ENCODE results near the gene ATP6V0C. TPM values are rescaled to one million over a fixed set of nuclear protein-coding genes. Genes with fewer than 3 reads are reported as not detected.

ATP6V0C gene
- total and polyA plus RNA-seq, 2 donors from 2014 or later, result 303 to 520 TPM

GRCh38 chr16:2498531-2499253, 15.1 kb upstream of the ATP6V0C start:
- TF ChIP-seq CTCF (IDR thresholded peaks at IDR 0.05; ENCODE audit: borderline replicate concordance, extremely low read depth, insufficient read depth), result no peak
- Histone ChIP-seq H3K9me3 (ENCODE audit: control insufficient read depth in 2 of 3, insufficient read depth in 1 of 3, low read length in 3 of 3) (no peaks in the 10 kb centered on the region), H3K4me1 (ENCODE audit: control insufficient read depth in 2 of 3, insufficient read depth in 2 of 3, low read depth in 1 of 3, low read length in 3 of 3) (peaks cover 0 to 55% (median 9%) of the 10 kb centered on the region in 3 donors), H3K9ac (ENCODE audit: low read length in 3 of 3) (no peak overlapping the region), H3K4me3 (ENCODE audit: low read length in 3 of 3) (no peak overlapping the region), H3K36me3 (ENCODE audit: control insufficient read depth in 2 of 3, insufficient read depth in 3 of 3, low read length in 3 of 3) (no peaks in the 10 kb centered on the region), H3K27ac (ENCODE audit: low read depth in 2 of 2, low read length in 2 of 2) (peak overlapping the region in 1 of 2 donors; percentile 24), H3K27me3 (ENCODE audit: control insufficient read depth, insufficient read depth, low read length) (no peaks in the 10 kb centered on the region)
- DNase-seq, result peak in 2 of 5 donors; percentile 35 to 73
- FAIRE-seq, result no peak
- intact Hi-C loops (cut with DNase I), result no loop called here

- Histone ChIP-seq H3K27ac (ENCODE audit: low read depth in 2 of 2, low read length in 2 of 2) (no peak overlapping the region), H3K27me3 (ENCODE audit: control insufficient read depth, insufficient read depth, low read length) (no peaks in the 10 kb centered on the region), H3K4me1 (ENCODE audit: control insufficient read depth in 2 of 3, insufficient read depth in 2 of 3, low read depth in 1 of 3, low read length in 3 of 3) (peaks cover 0 to 54% (median 9%) of the 10 kb centered on the region in 3 donors), H3K9ac (ENCODE audit: low read length in 3 of 3) (no peak overlapping the region), H3K9me3 (ENCODE audit: control insufficient read depth in 2 of 3, insufficient read depth in 1 of 3, low read length in 3 of 3) (no peaks in the 10 kb centered on the region), H3K4me3 (ENCODE audit: low read length in 3 of 3) (no peak overlapping the region), H3K36me3 (ENCODE audit: control insufficient read depth in 2 of 3, insufficient read depth in 3 of 3, low read length in 3 of 3) (no peaks in the 10 kb centered on the region)
- TF ChIP-seq CTCF (IDR thresholded peaks at IDR 0.05; ENCODE audit: borderline replicate concordance, extremely low read depth, insufficient read depth), result no peak
- DNase-seq (peak in 2 of 5 donors; percentile 38 to 46), FAIRE-seq (no peak)
- intact Hi-C loops (cut with DNase I), result no loop called here
Measured at GRCh38 chr16:2499454-2499853, 14.3 kb upstream of the ATP6V0C start.

- Histone ChIP-seq H3K27ac (ENCODE audit: low read depth in 2 of 2, low read length in 2 of 2) (no peak overlapping the region), H3K36me3 (ENCODE audit: control insufficient read depth in 2 of 3, insufficient read depth in 3 of 3, low read length in 3 of 3) (no peaks in the 10 kb centered on the region), H3K27me3 (ENCODE audit: control insufficient read depth, insufficient read depth, low read length) (no peaks in the 10 kb centered on the region), H3K9ac (ENCODE audit: low read length in 3 of 3) (no peak overlapping the region), H3K4me3 (ENCODE audit: low read length in 3 of 3) (no peak overlapping the region), H3K4me1 (ENCODE audit: control insufficient read depth in 2 of 3, insufficient read depth in 2 of 3, low read depth in 1 of 3, low read length in 3 of 3) (peaks cover 0 to 54% (median 9%) of the 10 kb centered on the region in 3 donors), H3K9me3 (ENCODE audit: control insufficient read depth in 2 of 3, insufficient read depth in 1 of 3, low read length in 3 of 3) (no peaks in the 10 kb centered on the region)
- no peak for TF ChIP-seq CTCF (IDR thresholded peaks at IDR 0.05; ENCODE audit: borderline replicate concordance, extremely low read depth, insufficient read depth)
- intact Hi-C loops (cut with DNase I), result no loop called here
- DNase-seq (peak in 2 of 5 donors; percentile 46 to 79), FAIRE-seq (no peak)
Measured at GRCh38 chr16:2499890-2500429, 13.8 kb upstream of the ATP6V0C start.
